HuH-7.5 (cell line): ENCODE measurements around the gene WBP11.
"Not testable (repeated sequence)": the region's sequence is repeated elsewhere in the genome, so short reads cannot be mapped to it uniquely, and the experiment has no call there.

Source experiments
- DNase-seq: peaks from one replicate; pipeline ENCODE4 v3.0.0; 2011; ENCODE audit warnings: low spot score

Gene WBP11

GRCh38 chr12:14771651-14772137, 31.6 kb downstream of the WBP11 start:
- DNase-seq: no peak

GRCh38 chr12:14770496-14771461, 32.5 kb downstream of the WBP11 start:
- peak; percentile 77 for DNase-seq

GRCh38 chr12:14769969-14770495, 33.2 kb downstream of the WBP11 start:
- DNase-seq: peak; percentile 55

- DNase-seq: no peak
Observed at GRCh38 chr12:14769466-14769968, 33.8 kb downstream of the WBP11 start.

- no peak for DNase-seq
Observed at GRCh38 chr12:14768823-14769405, 34.4 kb downstream of the WBP11 start.

- DNase-seq: no peak
Observed at GRCh38 chr12:14767617-14768016, 35.7 kb downstream of the WBP11 start.

- no peak for DNase-seq
Observed at GRCh38 chr12:14766649-14767215, 36.5 kb downstream of the WBP11 start.

- not testable (repeated sequence) for DNase-seq
Observed at GRCh38 chr12:14766020-14766419, 37.3 kb downstream of the WBP11 start.

- no peak for DNase-seq
Observed at GRCh38 chr12:14765398-14765797, 37.9 kb downstream of the WBP11 start.

- not testable (repeated sequence) for DNase-seq
Observed at GRCh38 chr12:14759711-14760280, 43.5 kb downstream of the WBP11 start.

GRCh38 chr12:14756334-14757143, 46.7 kb downstream of the WBP11 start:
- DNase-seq: no peak

- no peak for DNase-seq
Observed at GRCh38 chr12:14751986-14752385, 51.3 kb downstream of the WBP11 start.

GRCh38 chr12:14743061-14743460, 60.2 kb downstream of the WBP11 start:
- no peak for DNase-seq

GRCh38 chr12:14741942-14742341, 61.3 kb downstream of the WBP11 start:
- no peak for DNase-seq

GRCh38 chr12:14741153-14741552, 62.1 kb downstream of the WBP11 start:
- no peak for DNase-seq

- DNase-seq: not testable (repeated sequence)
Observed at GRCh38 chr12:14736441-14736840, 66.8 kb downstream of the WBP11 start.
